Neural cell (in vitro differentiated cells): ENCODE data around the gene PPP2R3A. TPM values are rescaled to one million over a fixed set of nuclear protein-coding genes. Genes with fewer than 3 reads are reported as not detected.
"Not testable (repeated sequence)": the region's sequence is repeated elsewhere in the genome, so short reads cannot be mapped to it uniquely, and the experiment has no call there.

Experiments used
- H2AFZ ChIP-seq: fragments of 200-600, 300-800 bp; sonication (generic), shearing (Covaris generic); 2 replicates; pipeline ENCODE4 v1.6.0; 2014; ENCODE audit warnings: low read depth, mild to moderate bottlenecking, antibody characterized with exemption, low read length, moderate library complexity
- H3F3A ChIP-seq: fragments of 200-600 bp; shearing (Covaris generic); 2 replicates; pipeline ENCODE4 v1.6.1; 2016; ENCODE audit warnings: mild to moderate bottlenecking, moderate library complexity, mixed read lengths, antibody characterized with exemption, low read length; ENCODE audit not compliant: insufficient read depth, poor library complexity, severe bottlenecking
- H3K27ac ChIP-seq: fragments of 200-600, 300-800 bp; sonication (generic), shearing (Covaris generic); 2 replicates; pipeline ENCODE4 v1.5.1; 2014; ENCODE audit warnings: mild to moderate bottlenecking, low read length, moderate library complexity
- H3K27me3 ChIP-seq: fragments of 300-800, 200-600 bp; sonication (generic), shearing (Covaris generic); 2 replicates; pipeline ENCODE4 v1.6.0; 2014; ENCODE audit warnings: mild to moderate bottlenecking, low read depth, low read length, moderate library complexity; ENCODE audit not compliant: insufficient read depth
- H3K36me3 ChIP-seq: fragments of 300-800, 200-600 bp; sonication (generic), shearing (Covaris generic); 2 replicates; pipeline ENCODE4 v1.5.1; 2014; ENCODE audit warnings: mild to moderate bottlenecking, antibody characterized with exemption, low read length, moderate library complexity; ENCODE audit not compliant: insufficient read depth
- H3K4me2 ChIP-seq: fragments of 300-800, 200-600 bp; sonication (generic), shearing (Covaris generic); 2 replicates; pipeline ENCODE4 v1.6.0; 2014; ENCODE audit warnings: mild to moderate bottlenecking, low read length
- H3K4me3 ChIP-seq: fragments of 300-800, 200-600 bp; sonication (generic), shearing (Covaris generic); 2 replicates; pipeline ENCODE4 v1.5.1; 2014; ENCODE audit warnings: mild to moderate bottlenecking, low read length, moderate library complexity
- H3K79me2 ChIP-seq: fragments of 200-600 bp; shearing (Covaris generic); replicated peaks from 2 replicates; pipeline ENCODE4 v1.6.0; 2014; ENCODE audit warnings: mild to moderate bottlenecking, low read length, moderate library complexity; ENCODE audit not compliant: insufficient read depth
- H3K9ac ChIP-seq: fragments of 300-800, 200-600 bp; sonication (generic), shearing (Covaris generic); 2 replicates; pipeline ENCODE4 v1.6.1; 2016; ENCODE audit warnings: mild to moderate bottlenecking, low read length, mixed read lengths
- H3K9me2 ChIP-seq: fragments of 200-600 bp; shearing (Covaris generic); 2 replicates; pipeline ENCODE4 v1.6.1; 2016; ENCODE audit warnings: mild to moderate bottlenecking, low read length, mixed read lengths; ENCODE audit not compliant: insufficient read depth
- H3K9me3 ChIP-seq: fragments of 200-600, 300-800 bp; sonication (generic), shearing (Covaris generic); 2 replicates; pipeline ENCODE4 v1.6.1; 2016; ENCODE audit warnings: mild to moderate bottlenecking, mixed run types, low read length, moderate library complexity, mixed read lengths
- H4K20me1 ChIP-seq: fragments of 200-600 bp; shearing (Covaris generic); 2 replicates; pipeline ENCODE4 v1.6.1; 2016; ENCODE audit warnings: mild to moderate bottlenecking, mixed run types; ENCODE audit not compliant: insufficient read depth
- CTCF ChIP-seq: fragments of 450-650 bp; IDR thresholded peaks from 2 replicates; pipeline ENCODE4 v1.5.1; 2014; ENCODE audit warnings: antibody characterized with exemption, mild to moderate bottlenecking, moderate library complexity; ENCODE audit not compliant: poor library complexity, severe bottlenecking
- EP300 ChIP-seq: fragments of 450-650 bp; conservative IDR thresholded peaks from 2 replicates; pipeline ENCODE4 v1.6.1; 2014; ENCODE audit warnings: antibody characterized with exemption, mild to moderate bottlenecking, moderate library complexity; ENCODE audit not compliant: poor library complexity, severe bottlenecking
- EZH2 ChIP-seq: fragments of 200-600, 300-800 bp; shearing (Covaris generic), sonication (generic); IDR thresholded peaks from 2 replicates; pipeline ENCODE4 v1.6.1; 2014; ENCODE audit warnings: antibody characterized with exemption, low read length, borderline replicate concordance, mild to moderate bottlenecking; ENCODE audit not compliant: insufficient read depth, poor library complexity, severe bottlenecking
- MXI1 ChIP-seq: fragments of 450-650 bp; conservative IDR thresholded peaks from 2 replicates; pipeline ENCODE4 v1.6.1; 2014; ENCODE audit warnings: antibody characterized with exemption, mild to moderate bottlenecking; ENCODE audit not compliant: poor library complexity, severe bottlenecking
- POLR2AphosphoS5 ChIP-seq: IDR thresholded peaks from 2 replicates; pipeline ENCODE4 v1.6.1; 2012
- RAD21 ChIP-seq: fragments of 450-650 bp; conservative IDR thresholded peaks from 2 replicates; pipeline ENCODE4 v1.6.1; 2014; ENCODE audit warnings: antibody characterized with exemption, mild to moderate bottlenecking, moderate library complexity
- SMC3 ChIP-seq: fragments of 450-650 bp; conservative IDR thresholded peaks from 2 replicates; pipeline ENCODE4 v1.6.1; 2014; ENCODE audit warnings: antibody characterized with exemption, mild to moderate bottlenecking, moderate library complexity; ENCODE audit not compliant: poor library complexity
- TAF1 ChIP-seq: IDR thresholded peaks from 2 replicates; pipeline ENCODE4 v1.6.1; 2012; ENCODE audit warnings: low read depth
- polyA plus RNA-seq: library from polyadenylated mRNA; depleted of rRNA; stranded (reverse); fragments of >200 nt; gene quantifications from 2 replicates; pipeline ENCODE4 v1.2.3, GENCODE V29; 2014
- TF ChIP-seq, protein P1 (sequence below): IDR thresholded peaks from 2 replicates; pipeline ENCODE4 v1.6.1; 2012; ENCODE audit warnings: borderline replicate concordance

Gene PPP2R3A
- polyA plus RNA-seq, 1 donor from 2014 or later, result 17.9 TPM

DNA sequence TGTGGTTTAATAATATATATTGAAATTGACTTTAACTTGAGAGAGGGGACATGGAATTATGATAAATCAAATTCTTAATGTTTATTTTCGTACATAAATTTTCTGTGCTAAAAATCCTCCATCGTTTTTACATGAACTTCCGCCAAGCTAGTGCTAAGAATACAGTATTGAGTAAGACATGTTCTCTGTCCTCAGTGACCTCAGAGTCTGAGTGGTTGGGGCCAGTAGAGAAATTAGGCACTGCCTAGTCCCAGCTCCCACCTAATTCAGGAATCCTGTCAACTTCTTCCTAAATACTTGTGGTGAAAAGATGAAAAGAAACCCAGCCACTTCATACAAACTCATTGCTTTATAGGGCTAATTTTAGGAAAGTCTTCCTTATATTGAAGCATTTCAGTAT lies 110.3 kb downstream of the PPP2R3A start:
- Histone ChIP-seq H2AFZ (no peak overlapping the region), H3K4me3 (no peak overlapping the region), H4K20me1 (no peaks in the 10 kb centered on the region), H3K27ac (no peak overlapping the region), H3K27me3 (no peaks in the 10 kb centered on the region), H3K9me2 (no peaks in the 10 kb centered on the region), H3K9me3 (no peaks in the 10 kb centered on the region), H3K79me2 (no peaks in the 10 kb centered on the region), H3F3A (no peaks in the 10 kb centered on the region), H3K36me3 (no peaks in the 10 kb centered on the region), H3K4me2 (no peak overlapping the region), H3K9ac (no peak overlapping the region)
- TF ChIP-seq, protein P1, sequence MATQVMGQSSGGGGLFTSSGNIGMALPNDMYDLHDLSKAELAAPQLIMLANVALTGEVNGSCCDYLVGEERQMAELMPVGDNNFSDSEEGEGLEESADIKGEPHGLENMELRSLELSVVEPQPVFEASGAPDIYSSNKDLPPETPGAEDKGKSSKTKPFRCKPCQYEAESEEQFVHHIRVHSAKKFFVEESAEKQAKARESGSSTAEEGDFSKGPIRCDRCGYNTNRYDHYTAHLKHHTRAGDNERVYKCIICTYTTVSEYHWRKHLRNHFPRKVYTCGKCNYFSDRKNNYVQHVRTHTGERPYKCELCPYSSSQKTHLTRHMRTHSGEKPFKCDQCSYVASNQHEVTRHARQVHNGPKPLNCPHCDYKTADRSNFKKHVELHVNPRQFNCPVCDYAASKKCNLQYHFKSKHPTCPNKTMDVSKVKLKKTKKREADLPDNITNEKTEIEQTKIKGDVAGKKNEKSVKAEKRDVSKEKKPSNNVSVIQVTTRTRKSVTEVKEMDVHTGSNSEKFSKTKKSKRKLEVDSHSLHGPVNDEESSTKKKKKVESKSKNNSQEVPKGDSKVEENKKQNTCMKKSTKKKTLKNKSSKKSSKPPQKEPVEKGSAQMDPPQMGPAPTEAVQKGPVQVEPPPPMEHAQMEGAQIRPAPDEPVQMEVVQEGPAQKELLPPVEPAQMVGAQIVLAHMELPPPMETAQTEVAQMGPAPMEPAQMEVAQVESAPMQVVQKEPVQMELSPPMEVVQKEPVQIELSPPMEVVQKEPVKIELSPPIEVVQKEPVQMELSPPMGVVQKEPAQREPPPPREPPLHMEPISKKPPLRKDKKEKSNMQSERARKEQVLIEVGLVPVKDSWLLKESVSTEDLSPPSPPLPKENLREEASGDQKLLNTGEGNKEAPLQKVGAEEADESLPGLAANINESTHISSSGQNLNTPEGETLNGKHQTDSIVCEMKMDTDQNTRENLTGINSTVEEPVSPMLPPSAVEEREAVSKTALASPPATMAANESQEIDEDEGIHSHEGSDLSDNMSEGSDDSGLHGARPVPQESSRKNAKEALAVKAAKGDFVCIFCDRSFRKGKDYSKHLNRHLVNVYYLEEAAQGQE, result no peak
- no peak for TF ChIP-seq EZH2
- TF ChIP-seq TAF1, result no peak

DNA sequence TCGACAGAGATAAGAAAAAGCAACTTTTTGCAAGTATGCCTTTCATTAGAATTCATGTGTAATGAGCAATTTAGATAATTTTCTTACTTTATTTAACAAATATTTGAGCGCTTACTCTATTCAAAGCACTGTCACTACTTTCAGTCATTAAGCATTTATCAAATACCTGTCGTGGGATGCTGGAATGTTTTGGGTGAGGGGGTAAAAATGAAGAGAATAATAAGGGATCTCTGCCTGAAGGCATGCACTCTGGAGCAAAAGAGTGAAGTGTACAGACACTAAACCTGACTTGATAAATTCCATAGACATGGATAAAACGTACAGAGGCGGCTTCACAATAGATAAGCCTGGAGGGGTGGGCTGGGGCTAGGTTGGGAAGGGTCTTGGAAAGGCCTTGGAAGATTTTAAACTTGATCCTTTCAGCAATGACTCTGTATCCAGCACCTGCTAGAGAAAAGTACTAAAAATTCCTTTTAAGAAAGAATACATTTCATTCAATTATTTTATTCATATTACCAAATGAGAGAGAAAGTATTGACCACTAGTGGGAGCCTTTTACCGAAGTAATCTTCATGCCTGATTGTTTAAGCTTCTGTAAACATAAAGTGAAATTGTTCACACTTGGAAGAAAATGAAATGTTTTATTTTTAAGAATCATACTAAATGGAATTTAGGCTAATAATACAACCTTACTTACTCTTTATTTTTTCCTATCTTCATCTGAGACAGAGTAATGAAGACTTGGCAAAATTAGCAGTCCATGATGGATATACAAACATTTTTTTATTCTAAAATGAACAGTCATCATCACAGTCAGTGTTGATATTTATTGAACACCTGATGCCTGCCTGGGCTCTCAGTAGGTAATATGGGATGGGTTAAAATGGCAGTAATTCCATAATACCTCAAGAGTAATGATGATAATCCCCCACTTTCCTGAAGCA lies 113.2 kb downstream of the PPP2R3A start:
- TF ChIP-seq EP300 (no peak), CTCF (peak; percentile 58), EZH2 (no peak), RAD21 (peak; percentile 48), MXI1 (no peak), TAF1 (no peak), POLR2AphosphoS5 (no peak), SMC3 (peak; percentile 33)
- TF ChIP-seq, protein P1, result no peak

GRCh38 chr3:136083641-136084382 lies 118.3 kb downstream of the PPP2R3A start:
- not testable (repeated sequence) for H3K4me3 ChIP-seq, H4K20me1 ChIP-seq, H3K36me3 ChIP-seq, H3K79me2 ChIP-seq, H3K9me3 ChIP-seq, H3K9me2 ChIP-seq, H2AFZ ChIP-seq, H3K27me3 ChIP-seq, H3K9ac ChIP-seq, H3K4me2 ChIP-seq, H3F3A ChIP-seq, H3K27ac ChIP-seq

More for the DNA sequence above, 113.2 kb downstream of the PPP2R3A start:
- H3F3A ChIP-seq, result no peaks in the 10 kb centered on the region
- no peak overlapping the region for H3K9ac ChIP-seq
- H3K27me3 ChIP-seq, result no peaks in the 10 kb centered on the region
- H2AFZ ChIP-seq, result no peak overlapping the region
- H3K4me2 ChIP-seq, result no peak overlapping the region
- H3K27ac ChIP-seq, result no peak overlapping the region
- H3K9me2 ChIP-seq, result no peaks in the 10 kb centered on the region
- H3K79me2 ChIP-seq, result no peaks in the 10 kb centered on the region
- H3K4me3 ChIP-seq, result no peak overlapping the region
- H3K9me3 ChIP-seq, result no peaks in the 10 kb centered on the region
- no peaks in the 10 kb centered on the region for H4K20me1 ChIP-seq
- peaks cover 4% of the 10 kb centered on the region for H3K36me3 ChIP-seq
